ENCODE data around the gene RPLP2. TPM values are rescaled to one million over a fixed set of nuclear protein-coding genes. Genes with fewer than 3 reads are reported as not detected.

Gene RPLP2
- total and polyA plus RNA-seq, 8 donors: 360 to 5,956 (median 985) TPM

DNA sequence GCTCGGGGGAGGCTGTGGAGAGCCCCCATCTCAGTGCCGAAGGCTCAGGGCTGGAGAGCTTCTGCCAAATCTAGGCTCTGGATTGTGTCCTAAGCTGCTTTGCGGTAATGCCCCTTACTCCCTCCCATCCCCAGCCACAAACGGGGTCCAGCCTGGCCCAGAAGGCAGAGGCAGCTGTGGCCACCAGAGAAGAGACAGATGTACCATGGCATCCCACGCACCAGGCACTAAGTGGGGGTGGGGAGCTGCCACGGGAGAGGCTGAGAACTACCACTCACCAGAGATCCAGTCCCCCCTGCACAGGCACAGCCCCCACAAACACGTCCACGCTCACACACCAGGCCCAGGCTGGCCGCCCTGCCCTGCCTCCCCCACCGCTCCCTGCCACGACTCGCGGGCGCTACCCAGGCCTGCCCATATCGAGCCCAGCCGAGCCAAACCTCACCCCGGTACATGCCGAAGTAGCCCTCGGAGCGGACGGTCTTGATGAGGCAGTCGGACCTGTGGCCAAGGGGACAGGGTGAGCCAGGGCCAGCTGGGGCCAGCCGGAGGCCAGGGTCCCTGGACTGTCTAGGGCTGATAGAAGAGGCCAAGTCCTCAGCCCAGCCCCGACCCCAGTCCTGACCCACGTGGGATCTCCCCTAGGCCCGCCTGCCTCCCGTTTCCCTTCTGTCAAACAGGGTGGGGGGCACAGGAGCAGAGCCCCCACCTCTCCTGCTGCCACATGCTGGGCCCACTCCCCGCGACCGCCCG lies 15.6 kb upstream of the RPLP2 start:
- no peak for DNase-seq

GRCh38 chr11:794766-795633 lies 14.8 kb upstream of the RPLP2 start:
- peak overlapping the region; percentile 66 to 96 (median 77) for H3K4me3 ChIP-seq
- H3K36me3 ChIP-seq: peaks cover 20 to 48% (median 37%) of the 10 kb centered on the region in 4 donors
- TF ChIP-seq POLR2A (IDR thresholded peaks at IDR 0.05): no peak
- no peak for TF ChIP-seq EP300 (IDR thresholded peaks at IDR 0.05)
- TF ChIP-seq, protein P1, sequence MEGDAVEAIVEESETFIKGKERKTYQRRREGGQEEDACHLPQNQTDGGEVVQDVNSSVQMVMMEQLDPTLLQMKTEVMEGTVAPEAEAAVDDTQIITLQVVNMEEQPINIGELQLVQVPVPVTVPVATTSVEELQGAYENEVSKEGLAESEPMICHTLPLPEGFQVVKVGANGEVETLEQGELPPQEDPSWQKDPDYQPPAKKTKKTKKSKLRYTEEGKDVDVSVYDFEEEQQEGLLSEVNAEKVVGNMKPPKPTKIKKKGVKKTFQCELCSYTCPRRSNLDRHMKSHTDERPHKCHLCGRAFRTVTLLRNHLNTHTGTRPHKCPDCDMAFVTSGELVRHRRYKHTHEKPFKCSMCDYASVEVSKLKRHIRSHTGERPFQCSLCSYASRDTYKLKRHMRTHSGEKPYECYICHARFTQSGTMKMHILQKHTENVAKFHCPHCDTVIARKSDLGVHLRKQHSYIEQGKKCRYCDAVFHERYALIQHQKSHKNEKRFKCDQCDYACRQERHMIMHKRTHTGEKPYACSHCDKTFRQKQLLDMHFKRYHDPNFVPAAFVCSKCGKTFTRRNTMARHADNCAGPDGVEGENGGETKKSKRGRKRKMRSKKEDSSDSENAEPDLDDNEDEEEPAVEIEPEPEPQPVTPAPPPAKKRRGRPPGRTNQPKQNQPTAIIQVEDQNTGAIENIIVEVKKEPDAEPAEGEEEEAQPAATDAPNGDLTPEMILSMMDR (IDR thresholded peaks at IDR 0.05): no peak
- no peak for TF ChIP-seq POLR2AphosphoS5 (IDR thresholded peaks at IDR 0.05)
- H3K27ac ChIP-seq: peak overlapping the region; percentile 86 to 92 (median 89)
- intact Hi-C loops (cut with DNase I; ENCODE audit: low total_unique reads): no loop called here
- peaks cover 34 to 52% (median 41%) of the 10 kb centered on the region in 4 donors for H3K4me1 ChIP-seq
- DNase-seq: peak; percentile 64 to 73
- H3K27me3 ChIP-seq: peaks cover under 1 to 14% (median 2%) of the 10 kb centered on the region in 3 donors
- no peaks in the 10 kb centered on the region for H3K9me3 ChIP-seq
- 20 to 39% (median 31%) methylated on average over 32 to 38 of the region's 38 CpGs for WGBS, 5 donors

More for the DNA sequence above, 15.6 kb upstream of the RPLP2 start:
- intact Hi-C loops (cut with DNase I; ENCODE audit: low total_unique reads): no loop called here
- Histone ChIP-seq H3K9me3 (no peaks in the 10 kb centered on the region), H3K4me3 (peak overlapping the region in 3 of 4 donors; percentile 66 to 96 (median 87)), H3K27ac (peak overlapping the region in 2 of 5 donors; percentile 87 to 91), H3K36me3 (peaks cover 17 to 40% (median 29%) of the 10 kb centered on the region in 4 donors), H3K27me3 (peaks cover 5 to 22% (median 10%) of the 10 kb centered on the region in 3 donors), H3K4me1 (peaks cover 37 to 60% (median 46%) of the 10 kb centered on the region in 4 donors)
- TF ChIP-seq POLR2A (IDR thresholded peaks at IDR 0.05): no peak
- TF ChIP-seq, protein P1 (IDR thresholded peaks at IDR 0.05): no peak
- TF ChIP-seq POLR2AphosphoS5 (IDR thresholded peaks at IDR 0.05): no peak
- no peak for TF ChIP-seq EP300 (IDR thresholded peaks at IDR 0.05)
- 77 to 90% (median 79%) methylated on average over 28 to 31 of the region's 31 CpGs for WGBS, 5 donors

- no peak for TF ChIP-seq EP300 (IDR thresholded peaks at IDR 0.05)
- peak in 2 of 3 donors; percentile 53 to 66 for TF ChIP-seq POLR2AphosphoS5 (IDR thresholded peaks at IDR 0.05)
- Histone ChIP-seq H3K27me3 (peaks cover 0 to 5% (median 0%) of the 10 kb centered on the region in 3 donors), H3K27ac (peak overlapping the region; percentile 86 to 92 (median 90)), H3K9me3 (no peaks in the 10 kb centered on the region), H3K4me3 (peak overlapping the region; percentile 66 to 96 (median 77)), H3K4me1 (peaks cover 34 to 49% (median 39%) of the 10 kb centered on the region in 4 donors), H3K36me3 (peaks cover 21 to 57% (median 46%) of the 10 kb centered on the region in 4 donors)
- DNase-seq: peak; percentile 77 to 93
- intact Hi-C loops (cut with DNase I; ENCODE audit: low total_unique reads): no loop called here
- WGBS, 5 donors: 2 to 3% (median 2%) methylated on average over 8 to 26 of the region's 26 CpGs
These were observed 13.9 kb upstream of the RPLP2 start for GRCh38 chr11:795634-796564.

GRCh38 chr11:796565-797295 lies 13.0 kb upstream of the RPLP2 start:
- Histone ChIP-seq H3K27me3 (no peaks in the 10 kb centered on the region), H3K27ac (peak overlapping the region; percentile 86 to 92 (median 90)), H3K36me3 (peaks cover 23 to 59% (median 45%) of the 10 kb centered on the region in 4 donors), H3K9me3 (no peaks in the 10 kb centered on the region), H3K4me3 (peak overlapping the region; percentile 66 to 96 (median 77)), H3K4me1 (peaks cover 34 to 49% (median 39%) of the 10 kb centered on the region in 4 donors)
- TF ChIP-seq POLR2A (IDR thresholded peaks at IDR 0.05) (no peak), POLR2AphosphoS5 (IDR thresholded peaks at IDR 0.05) (no peak), EP300 (IDR thresholded peaks at IDR 0.05) (no peak)
- TF ChIP-seq, protein P1 (IDR thresholded peaks at IDR 0.05): no peak
- intact Hi-C loops (cut with DNase I; ENCODE audit: low total_unique reads): no loop called here
- WGBS, 5 donors: 11 to 26% (median 17%) methylated on average over 10 to 18 of the region's 18 CpGs
- no peak for DNase-seq
